Epithelial cell of esophagus (primary cell): ENCODE measurements around the gene TUBA3C.
"Not testable (repeated sequence)": the region's sequence is repeated elsewhere in the genome, so short reads cannot be mapped to it uniquely, and the experiment has no call there.

Experiments
- DNase-seq: peaks from one replicate; pipeline ENCODE4 v3.0.0; 2010; ENCODE audit warnings: low read depth
- H3K4me3 ChIP-seq: 2 replicates; pipeline ENCODE4 v1.5.1; 2011; ENCODE audit warnings: mild to moderate bottlenecking, low read length, control low read depth
- CTCF ChIP-seq: IDR thresholded peaks from 2 replicates; pipeline ENCODE4 v1.5.1; 2011; ENCODE audit warnings: low read depth, mild to moderate bottlenecking, low read length, control low read depth, inconsistent platforms; ENCODE audit not compliant: insufficient read depth; ENCODE audit errors: missing control alignments

TUBA3C gene

GRCh38 chr13:19183676-19184075, 2.1 kb upstream of the TUBA3C start:
- no peak for TF ChIP-seq CTCF
- no peak for DNase-seq
- no peak overlapping the region for H3K4me3 ChIP-seq

- TF ChIP-seq CTCF, result no peak
Measured at GRCh38 chr13:19182536-19182935, 912 bp upstream of the TUBA3C start.

GRCh38 chr13:19181021-19181620, 503 bp downstream of the TUBA3C start:
- no peak for TF ChIP-seq CTCF
- DNase-seq, result no peak

More at GRCh38 chr13:19182536-19182935, 912 bp upstream of the TUBA3C start:
- no peak for DNase-seq
- no peak overlapping the region for H3K4me3 ChIP-seq

GRCh38 chr13:19179916-19180315, 1.7 kb downstream of the TUBA3C start:
- no peak for TF ChIP-seq CTCF
- no peak overlapping the region for H3K4me3 ChIP-seq
- no peak for DNase-seq

More at GRCh38 chr13:19181021-19181620, 503 bp downstream of the TUBA3C start:
- no peak overlapping the region for H3K4me3 ChIP-seq

GRCh38 chr13:19178901-19179593, 2.6 kb downstream of the TUBA3C start:
- no peak overlapping the region for H3K4me3 ChIP-seq
- DNase-seq, result no peak
- no peak for TF ChIP-seq CTCF

GRCh38 chr13:19176981-19177776, 4.4 kb downstream of the TUBA3C start:
- H3K4me3 ChIP-seq, DNase-seq: not testable (repeated sequence)

GRCh38 chr13:19173752-19174151, 7.9 kb downstream of the TUBA3C start:
- H3K4me3 ChIP-seq, result no peak overlapping the region
- TF ChIP-seq CTCF, result no peak
- DNase-seq, result no peak
